ENCODE data around the gene GNG7. TPM values are rescaled to one million over a fixed set of nuclear protein-coding genes. Genes with fewer than 3 reads are reported as not detected.

Gene GNG7
- polyA plus RNA-seq (2013, experiment 1 of 2), result 2.5 TPM
- polyA plus RNA-seq (2013, experiment 2 of 2), result 4.6 TPM

DNA sequence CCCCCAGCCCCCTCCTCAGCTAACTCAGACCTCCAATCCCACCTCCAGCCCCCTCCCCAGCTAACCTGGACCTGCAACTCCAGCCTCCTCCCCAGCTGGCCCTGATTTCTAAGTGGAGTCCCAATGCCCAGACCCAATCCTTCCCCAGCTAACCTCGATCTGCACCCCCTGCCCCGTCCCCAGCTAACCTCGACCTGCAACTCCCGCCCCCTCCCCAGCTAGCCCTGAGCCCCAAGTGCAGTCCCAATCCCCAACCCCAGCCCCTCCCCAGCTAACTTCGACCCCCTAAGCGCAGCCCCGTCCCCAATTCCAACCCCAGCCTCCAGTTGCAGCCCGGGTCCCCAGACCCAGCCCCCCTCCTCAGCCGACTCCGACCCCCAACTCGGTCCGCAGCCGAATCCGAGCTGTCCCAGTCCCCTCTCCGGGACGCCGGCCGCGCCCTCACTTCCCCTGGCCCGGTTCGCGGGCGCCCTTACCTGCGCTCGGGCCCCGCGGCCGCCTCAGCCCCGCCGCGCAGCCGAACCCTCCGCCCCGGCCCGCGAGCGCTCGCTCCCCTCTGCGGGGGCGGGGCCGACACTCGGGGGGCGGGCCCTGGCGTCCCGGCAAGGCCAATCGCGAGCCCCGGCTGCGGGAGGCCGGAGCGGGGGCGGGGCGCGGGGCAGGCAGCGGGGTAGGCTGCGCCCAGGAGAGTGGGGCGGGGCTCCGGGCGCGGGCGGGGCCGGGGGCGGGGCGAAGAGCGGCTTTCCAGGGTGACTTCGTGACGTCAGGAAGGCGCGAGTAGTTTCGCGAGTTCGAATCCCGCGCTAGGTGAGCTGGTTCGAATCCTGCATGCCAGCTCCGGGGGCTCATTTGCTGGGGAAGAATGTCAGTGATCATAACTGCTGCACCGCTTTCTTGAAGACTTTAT is at the start of gene GNG7:
TSS of gene GNG7 (minus strand) at position 525 of the 907 bp plus-strand sequence. CDS start 182,006 bp downstream, outside the sequence.
- Histone ChIP-seq H3K4me1 (ENCODE audit: insufficient read depth, low read length) (no peaks in the 10 kb centered on the region), H3K4me3 (ENCODE audit: low read length) (peak within 1 kb of the TSS; percentile 74), H3K9me3 (ENCODE audit: insufficient read depth, low read depth, low read length) (no peaks in the 10 kb centered on the region), H3K9ac (ENCODE audit: low read depth, low read length) (peak within 1 kb of the TSS; percentile 57; the same call in 1 of the 2 replicates), H3K27ac (ENCODE audit: low read depth, low read length) (no peak within 1 kb of the TSS), H3K27me3 (ENCODE audit: insufficient read depth, low read length) (peaks cover 25% of the 10 kb centered on the region), H3K36me3 (ENCODE audit: insufficient read depth, low read length) (no peaks in the 10 kb centered on the region)
- WGBS, result 2% methylated on average over 77 of the region's 77 CpGs

DNA sequence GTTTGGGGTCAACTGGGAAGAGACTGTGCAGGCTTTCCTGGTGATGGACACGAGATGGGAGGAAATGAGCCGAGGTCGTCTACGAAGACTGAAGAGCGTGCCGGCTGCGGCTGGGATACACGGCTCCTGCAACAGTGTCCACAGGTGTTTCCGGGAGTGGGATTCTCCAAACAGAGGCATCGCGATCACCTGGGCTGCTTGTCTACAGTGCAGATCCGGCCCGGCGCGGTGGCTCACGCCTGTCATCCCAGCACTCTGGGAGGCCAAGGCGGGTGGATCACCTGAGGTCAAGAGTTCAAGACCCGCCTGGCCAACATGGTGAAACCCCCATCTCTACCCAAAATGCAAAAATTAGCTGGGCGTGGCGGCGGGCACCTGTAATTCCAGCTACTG is 48.9 kb upstream of the GNG7 start:
- Histone ChIP-seq H3K27me3 (ENCODE audit: insufficient read depth, low read length) (0 out of 2 replicates have a peak, but pooled peaks cover 4% of the 10 kb centered on the region), H3K4me1 (ENCODE audit: insufficient read depth, low read length) (no peaks in the 10 kb centered on the region), H3K27ac (ENCODE audit: low read depth, low read length) (no peak overlapping the region), H3K4me3 (ENCODE audit: low read length) (no peak overlapping the region), H3K9ac (ENCODE audit: low read depth, low read length) (no peak overlapping the region), H3K9me3 (ENCODE audit: insufficient read depth, low read depth, low read length) (no peaks in the 10 kb centered on the region), H3K36me3 (ENCODE audit: insufficient read depth, low read length) (peaks cover 33% of the 10 kb centered on the region)
- 94% methylated on average over 21 of the region's 21 CpGs for WGBS

DNA sequence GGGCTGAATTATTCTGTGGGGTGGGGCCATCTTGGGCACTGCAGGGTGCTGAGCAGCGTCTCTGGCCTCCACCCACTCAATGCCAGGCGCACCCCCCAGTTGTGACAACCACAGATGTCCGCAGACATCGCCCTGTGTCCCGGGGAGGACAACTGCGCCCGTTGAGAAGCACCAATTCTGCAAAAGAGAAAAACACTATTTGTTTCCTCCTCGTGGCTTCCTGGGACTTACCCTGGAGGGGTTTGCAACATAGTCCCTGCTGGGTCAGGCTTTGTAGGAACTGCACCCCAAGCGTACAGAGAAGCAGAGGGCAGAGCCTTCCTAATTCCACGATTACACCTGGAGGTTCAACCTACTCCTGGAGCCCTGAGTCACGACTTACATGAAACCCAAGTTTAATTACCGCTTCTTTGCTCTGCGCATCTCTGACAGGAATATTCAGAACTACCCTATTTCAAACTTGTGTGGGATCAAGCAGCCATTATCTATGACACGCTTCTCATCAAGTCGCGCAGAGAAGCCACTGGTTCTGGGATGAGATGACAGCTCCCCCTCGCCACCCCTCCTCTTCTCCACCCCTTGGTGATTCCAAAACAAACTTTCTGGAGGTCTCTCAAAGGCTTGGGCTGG is 48.4 kb upstream of the GNG7 start:
- 88% methylated on average over 16 of the region's 17 CpGs for WGBS
- H3K27me3 ChIP-seq (ENCODE audit: insufficient read depth, low read length), result peaks cover 6% of the 10 kb centered on the region; the same call in 1 of the 2 replicates
- no peaks in the 10 kb centered on the region for H3K9me3 ChIP-seq (ENCODE audit: insufficient read depth, low read depth, low read length)
- H3K9ac ChIP-seq (ENCODE audit: low read depth, low read length), result no peak overlapping the region
- no peak overlapping the region for H3K4me3 ChIP-seq (ENCODE audit: low read length)
- no peaks in the 10 kb centered on the region for H3K4me1 ChIP-seq (ENCODE audit: insufficient read depth, low read length)
- H3K27ac ChIP-seq (ENCODE audit: low read depth, low read length), result no peak overlapping the region
- peaks cover 28% of the 10 kb centered on the region for H3K36me3 ChIP-seq (ENCODE audit: insufficient read depth, low read length)

DNA sequence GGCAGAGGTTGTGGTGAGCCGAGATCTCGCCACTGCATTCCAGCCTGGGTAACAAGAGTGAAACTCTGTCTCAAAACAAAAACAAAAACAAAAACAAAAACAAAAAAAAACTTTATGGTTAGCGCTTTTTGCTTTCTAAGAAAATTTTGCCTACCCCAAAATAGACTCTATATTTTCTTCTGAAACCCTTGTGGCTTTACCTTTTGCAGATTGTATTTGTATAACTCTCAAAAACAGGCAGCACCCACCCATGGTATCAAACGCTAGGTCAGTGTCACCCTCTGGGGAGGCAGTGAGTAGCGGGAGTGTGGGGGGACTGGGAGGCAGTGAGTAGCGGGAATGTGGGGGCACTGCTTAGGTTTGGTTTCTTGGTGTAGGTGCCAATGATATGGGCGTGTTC is 44.9 kb upstream of the GNG7 start:
- Histone ChIP-seq H3K9ac (ENCODE audit: low read depth, low read length) (no peak overlapping the region), H3K4me3 (ENCODE audit: low read length) (no peak overlapping the region), H3K9me3 (ENCODE audit: insufficient read depth, low read depth, low read length) (no peaks in the 10 kb centered on the region), H3K27me3 (ENCODE audit: insufficient read depth, low read length) (peaks cover 9% of the 10 kb centered on the region; the same call in 1 of the 2 replicates), H3K36me3 (ENCODE audit: insufficient read depth, low read length) (no peaks in the 10 kb centered on the region), H3K4me1 (ENCODE audit: insufficient read depth, low read length) (no peaks in the 10 kb centered on the region), H3K27ac (ENCODE audit: low read depth, low read length) (no peak overlapping the region)
- 86% methylated on average over 7 of the region's 7 CpGs for WGBS

DNA sequence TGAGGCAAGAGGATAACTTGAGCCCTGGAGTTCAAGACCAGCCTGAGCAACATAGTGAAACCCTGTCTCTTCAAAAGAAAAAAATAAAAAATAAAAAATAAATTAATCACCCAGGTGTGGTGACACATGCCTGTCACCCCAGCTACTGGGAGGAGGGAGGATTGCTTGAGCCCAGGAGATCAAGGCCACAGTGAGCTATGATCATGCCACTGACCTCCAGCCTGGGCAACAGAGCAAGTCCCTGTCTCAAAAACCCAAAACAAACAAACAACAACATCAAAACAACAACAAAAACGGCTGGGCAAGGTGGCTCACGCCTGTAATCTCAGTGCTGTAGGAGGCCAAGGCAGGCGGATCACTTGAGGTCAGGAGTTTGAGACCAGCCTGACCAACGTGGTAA is 41.6 kb upstream of the GNG7 start:
- Histone ChIP-seq H3K4me1 (ENCODE audit: insufficient read depth, low read length) (no peaks in the 10 kb centered on the region), H3K27me3 (ENCODE audit: insufficient read depth, low read length) (peaks cover 13% of the 10 kb centered on the region; the same call in 1 of the 2 replicates), H3K9ac (ENCODE audit: low read depth, low read length) (no peak overlapping the region), H3K4me3 (ENCODE audit: low read length) (no peak overlapping the region), H3K36me3 (ENCODE audit: insufficient read depth, low read length) (no peaks in the 10 kb centered on the region), H3K9me3 (ENCODE audit: insufficient read depth, low read depth, low read length) (no peaks in the 10 kb centered on the region), H3K27ac (ENCODE audit: low read depth, low read length) (no peak overlapping the region)
- WGBS, result 58% methylated on average over 4 of the region's 4 CpGs

DNA sequence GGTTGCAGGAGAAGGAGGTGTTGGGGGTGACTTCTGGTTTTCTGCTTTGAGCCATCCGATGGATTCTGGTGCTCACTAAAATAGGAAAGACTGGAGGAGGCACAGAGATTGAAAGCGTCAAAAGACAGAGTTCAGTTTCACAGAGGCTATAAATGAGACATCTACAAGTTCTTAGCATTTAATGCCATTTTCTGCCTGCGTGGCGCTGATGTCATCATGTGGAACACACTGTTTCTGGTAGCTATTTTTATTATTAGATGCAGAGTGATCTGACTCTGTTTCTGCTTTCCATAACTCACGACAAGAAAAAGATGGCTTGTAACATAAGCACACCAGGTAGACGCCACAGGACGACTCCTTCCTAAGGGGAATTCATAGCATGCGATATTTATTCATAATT is 40.6 kb upstream of the GNG7 start:
- H3K36me3 ChIP-seq (ENCODE audit: insufficient read depth, low read length), result no peaks in the 10 kb centered on the region
- no peak overlapping the region for H3K27ac ChIP-seq (ENCODE audit: low read depth, low read length)
- H3K9ac ChIP-seq (ENCODE audit: low read depth, low read length), result no peak overlapping the region
- 72% methylated on average over 8 of the region's 8 CpGs for WGBS
- no peak overlapping the region for H3K4me3 ChIP-seq (ENCODE audit: low read length)
- H3K27me3 ChIP-seq (ENCODE audit: insufficient read depth, low read length), result peaks cover 10% of the 10 kb centered on the region; the same call in 1 of the 2 replicates
- no peaks in the 10 kb centered on the region for H3K9me3 ChIP-seq (ENCODE audit: insufficient read depth, low read depth, low read length)
- H3K4me1 ChIP-seq (ENCODE audit: insufficient read depth, low read length), result no peaks in the 10 kb centered on the region

DNA sequence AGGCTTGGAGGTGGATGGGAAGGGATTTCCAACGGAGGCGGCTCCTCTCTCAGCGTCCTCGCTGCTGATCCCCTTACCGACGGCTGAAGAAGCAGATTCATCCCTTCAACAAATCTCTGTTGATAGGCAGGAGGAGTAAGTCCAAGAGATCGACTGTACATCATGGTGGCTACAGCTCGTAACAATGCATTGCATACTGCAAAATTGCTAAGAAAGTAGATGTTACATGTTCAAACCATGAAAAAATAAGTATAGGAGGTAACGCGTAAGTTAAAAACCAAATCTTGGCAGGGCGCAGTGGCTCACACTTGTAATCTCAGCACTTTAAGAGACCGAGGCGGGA is 37.8 kb upstream of the GNG7 start:
- Histone ChIP-seq H3K4me3 (ENCODE audit: low read length) (0 out of 2 replicates have a peak overlapping the region, but pooled peaks have one; percentile 17), H3K4me1 (ENCODE audit: insufficient read depth, low read length) (no peaks in the 10 kb centered on the region), H3K9ac (ENCODE audit: low read depth, low read length) (no peak overlapping the region), H3K27me3 (ENCODE audit: insufficient read depth, low read length) (peaks cover 7% of the 10 kb centered on the region; the same call in 1 of the 2 replicates), H3K27ac (ENCODE audit: low read depth, low read length) (no peak overlapping the region), H3K36me3 (ENCODE audit: insufficient read depth, low read length) (peaks cover 20% of the 10 kb centered on the region), H3K9me3 (ENCODE audit: insufficient read depth, low read depth, low read length) (0 out of 2 replicates have a peak, but pooled peaks cover 6% of the 10 kb centered on the region)
- WGBS, result 52% methylated on average over 12 of the region's 13 CpGs

DNA sequence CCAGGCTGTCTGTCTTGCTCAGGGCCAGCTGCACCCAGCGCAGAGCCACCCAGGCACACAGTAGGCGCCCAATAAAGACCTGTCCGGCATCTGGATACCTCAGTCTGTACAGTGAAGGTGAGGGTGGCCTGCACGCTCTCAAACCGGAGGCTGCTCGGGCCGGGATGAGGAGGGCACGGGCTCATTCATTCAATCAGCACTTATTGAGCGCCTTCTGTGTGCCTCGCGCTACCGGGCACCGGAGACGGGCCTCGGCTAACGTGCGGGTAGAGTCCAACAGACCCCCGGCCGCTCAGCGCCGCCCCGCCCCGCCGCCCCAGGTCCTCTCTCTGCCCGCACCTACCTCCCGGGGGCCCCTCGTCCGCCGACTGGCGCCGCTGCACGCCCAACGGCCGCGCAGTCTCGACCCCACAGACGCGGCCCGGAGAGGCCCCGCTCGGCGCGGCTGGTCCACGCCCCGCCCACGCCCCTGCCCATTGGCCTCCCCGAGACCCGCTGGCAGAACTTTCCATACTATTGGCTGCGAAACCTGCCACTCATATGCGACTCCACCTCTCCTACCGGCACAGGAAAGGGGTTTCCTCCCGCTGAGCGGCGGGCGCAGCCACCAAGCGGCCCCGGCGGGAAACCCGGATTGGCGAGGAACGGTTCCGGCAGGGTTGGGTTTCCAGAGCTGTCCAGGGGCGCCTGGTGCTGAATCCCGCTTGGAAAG is 37.3 kb upstream of the GNG7 start, which contains the start of gene SLC39A3:
TSS of gene SLC39A3 (minus strand) at position 416 of the 712 bp plus-strand sequence. CDS start 2,760 bp downstream, outside the sequence.
- Histone ChIP-seq H3K27me3 (ENCODE audit: insufficient read depth, low read length) (peaks cover 7% of the 10 kb centered on the region; the same call in 1 of the 2 replicates), H3K9ac (ENCODE audit: low read depth, low read length) (peak within 1 kb of the TSS; percentile 61), H3K4me3 (ENCODE audit: low read length) (peak within 1 kb of the TSS; percentile 93), H3K36me3 (ENCODE audit: insufficient read depth, low read length) (peaks cover 25% of the 10 kb centered on the region), H3K27ac (ENCODE audit: low read depth, low read length) (no peak within 1 kb of the TSS), H3K9me3 (ENCODE audit: insufficient read depth, low read depth, low read length) (0 out of 2 replicates have a peak, but pooled peaks cover 6% of the 10 kb centered on the region), H3K4me1 (ENCODE audit: insufficient read depth, low read length) (no peaks in the 10 kb centered on the region)
- under 1% methylated on average over 64 of the region's 64 CpGs for WGBS

DNA sequence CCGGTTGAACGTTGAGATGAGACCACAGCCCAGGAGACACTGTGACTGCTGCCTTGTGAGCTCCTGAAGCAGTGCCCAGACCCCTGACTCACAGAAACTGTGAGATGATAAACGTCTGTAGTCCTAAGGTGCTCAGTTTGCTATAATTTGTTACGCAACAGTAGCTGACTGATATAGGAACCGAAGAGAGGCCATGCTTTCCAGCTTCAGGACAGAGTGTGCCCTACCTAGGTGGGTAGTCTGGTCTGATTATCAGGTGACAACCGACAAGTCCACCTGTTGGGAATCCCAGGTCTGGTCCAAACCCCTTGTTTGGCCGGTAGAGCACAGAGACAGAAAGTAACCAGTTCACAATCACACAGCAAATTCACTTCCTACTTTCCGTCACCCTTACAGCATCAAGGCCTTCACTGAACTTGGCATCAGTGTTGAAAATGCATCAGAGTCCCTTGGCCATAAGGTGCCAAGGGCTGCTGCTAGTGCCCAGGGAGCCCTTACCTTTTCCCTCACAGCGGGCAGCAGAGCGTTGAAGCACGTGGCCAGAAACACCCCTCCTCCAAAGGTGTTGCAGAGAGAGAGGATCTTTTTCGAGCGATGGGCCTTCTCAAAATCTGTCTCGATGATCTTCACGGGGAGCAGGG is 34.2 kb upstream of the GNG7 start:
- peaks cover 32% of the 10 kb centered on the region for H3K36me3 ChIP-seq (ENCODE audit: insufficient read depth, low read length)

DNA sequence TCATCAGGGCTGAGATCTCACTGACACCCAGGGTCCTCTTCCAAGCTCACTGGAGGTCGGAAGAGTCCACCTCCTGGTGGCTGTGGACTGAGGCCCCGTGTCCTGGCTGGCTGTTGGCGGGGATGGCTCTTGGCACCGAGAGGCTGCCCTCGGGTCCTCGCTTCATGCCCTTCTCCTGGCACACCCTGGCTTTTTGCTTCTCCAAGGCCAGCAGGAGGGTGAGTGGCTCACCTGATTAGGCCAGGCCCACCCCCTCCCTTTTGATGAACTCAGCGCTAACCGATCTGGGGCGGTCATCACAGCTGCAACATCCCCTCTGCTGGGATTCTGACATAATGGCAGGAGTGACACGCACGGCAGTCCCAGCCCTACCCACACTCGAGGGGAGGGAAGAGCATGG is 32.9 kb upstream of the GNG7 start:
- Histone ChIP-seq H3K36me3 (ENCODE audit: insufficient read depth, low read length) (peaks cover 32% of the 10 kb centered on the region), H3K4me3 (ENCODE audit: low read length) (no peak overlapping the region), H3K4me1 (ENCODE audit: insufficient read depth, low read length) (no peaks in the 10 kb centered on the region), H3K27ac (ENCODE audit: low read depth, low read length) (no peak overlapping the region), H3K27me3 (ENCODE audit: insufficient read depth, low read length) (no peaks in the 10 kb centered on the region), H3K9ac (ENCODE audit: low read depth, low read length) (no peak overlapping the region), H3K9me3 (ENCODE audit: insufficient read depth, low read depth, low read length) (0 out of 2 replicates have a peak, but pooled peaks cover 6% of the 10 kb centered on the region)
- 96% methylated on average over 12 of the region's 12 CpGs for WGBS

More for the DNA sequence above, 34.2 kb upstream of the GNG7 start:
- Histone ChIP-seq H3K4me1 (ENCODE audit: insufficient read depth, low read length) (no peaks in the 10 kb centered on the region), H3K9me3 (ENCODE audit: insufficient read depth, low read depth, low read length) (0 out of 2 replicates have a peak, but pooled peaks cover 6% of the 10 kb centered on the region), H3K27ac (ENCODE audit: low read depth, low read length) (no peak overlapping the region), H3K27me3 (ENCODE audit: insufficient read depth, low read length) (0 out of 2 replicates have a peak, but pooled peaks cover 4% of the 10 kb centered on the region), H3K4me3 (ENCODE audit: low read length) (no peak overlapping the region), H3K9ac (ENCODE audit: low read depth, low read length) (no peak overlapping the region)
- WGBS, result 94% methylated on average over 15 of the region's 15 CpGs

Measured in HUES64 (cell line).